ENCODE measurements around the gene SYNE3. TPM values are rescaled to one million over a fixed set of nuclear protein-coding genes. Genes with fewer than 3 reads are reported as not detected.
A peak's percentile ranks its signal among the peaks of the same experiment; 100 is the strongest.

The SYNE3 gene
- total RNA-seq, 2 experiments from 2014 or later = 38.0 to 38.8 TPM

GRCh38 chr14:95545515-95546168 is 29.2 kb upstream of the SYNE3 start:
- no peak for DNase-seq
- H3K4me3 Mint-ChIP-seq = no peak overlapping the region
- peaks cover 22% of the 10 kb centered on the region for H3K36me3 Mint-ChIP-seq
- H3K4me1 Mint-ChIP-seq = peaks cover 23% of the 10 kb centered on the region
- H3K27ac Mint-ChIP-seq = no peak overlapping the region
- no peaks in the 10 kb centered on the region for H3K9me3 Mint-ChIP-seq
- H3K27me3 Mint-ChIP-seq = no peaks in the 10 kb centered on the region

GRCh38 chr14:95544588-95544987 is 28.1 kb upstream of the SYNE3 start:
- Mint-ChIP-seq H3K4me1 (peaks cover 26% of the 10 kb centered on the region), H3K4me3 (no peak overlapping the region), H3K27me3 (no peaks in the 10 kb centered on the region), H3K9me3 (no peaks in the 10 kb centered on the region), H3K36me3 (peaks cover 17% of the 10 kb centered on the region), H3K27ac (no peak overlapping the region)
- DNase-seq = no peak

GRCh38 chr14:95543021-95543420 is 26.6 kb upstream of the SYNE3 start:
- no peak for DNase-seq
- Mint-ChIP-seq H3K4me1 (peaks cover 38% of the 10 kb centered on the region), H3K27ac (no peak overlapping the region), H3K4me3 (no peak overlapping the region), H3K36me3 (peaks cover 11% of the 10 kb centered on the region), H3K27me3 (no peaks in the 10 kb centered on the region), H3K9me3 (no peaks in the 10 kb centered on the region)

- H3K27me3 Mint-ChIP-seq = no peaks in the 10 kb centered on the region
- no peak overlapping the region for H3K27ac Mint-ChIP-seq
- no peak overlapping the region for H3K4me3 Mint-ChIP-seq
- peaks cover 44% of the 10 kb centered on the region for H3K4me1 Mint-ChIP-seq
- no peaks in the 10 kb centered on the region for H3K9me3 Mint-ChIP-seq
- DNase-seq = no peak
- peaks cover 11% of the 10 kb centered on the region for H3K36me3 Mint-ChIP-seq
Measured at GRCh38 chr14:95541932-95542930, 25.8 kb upstream of the SYNE3 start.

GRCh38 chr14:95541346-95541745 is 24.9 kb upstream of the SYNE3 start:
- Mint-ChIP-seq H3K4me3 (no peak overlapping the region), H3K36me3 (peaks cover 11% of the 10 kb centered on the region), H3K27me3 (no peaks in the 10 kb centered on the region), H3K4me1 (peaks cover 51% of the 10 kb centered on the region), H3K27ac (no peak overlapping the region), H3K9me3 (no peaks in the 10 kb centered on the region)
- DNase-seq = no peak

- Mint-ChIP-seq H3K4me3 (no peak overlapping the region), H3K9me3 (no peaks in the 10 kb centered on the region), H3K4me1 (peaks cover 51% of the 10 kb centered on the region), H3K27me3 (no peaks in the 10 kb centered on the region), H3K36me3 (peaks cover 14% of the 10 kb centered on the region), H3K27ac (no peak overlapping the region)
- no peak for DNase-seq
Measured at GRCh38 chr14:95540236-95540855, 23.9 kb upstream of the SYNE3 start.

- H3K27ac Mint-ChIP-seq = no peak overlapping the region
- no peak for DNase-seq
- no peak overlapping the region for H3K4me3 Mint-ChIP-seq
- peaks cover 51% of the 10 kb centered on the region for H3K4me1 Mint-ChIP-seq
- H3K9me3 Mint-ChIP-seq = no peaks in the 10 kb centered on the region
- H3K27me3 Mint-ChIP-seq = no peaks in the 10 kb centered on the region
- H3K36me3 Mint-ChIP-seq = peaks cover 6% of the 10 kb centered on the region
Measured at GRCh38 chr14:95538801-95539509, 22.5 kb upstream of the SYNE3 start.

GRCh38 chr14:95537298-95538089 is 21.0 kb upstream of the SYNE3 start:
- Mint-ChIP-seq H3K4me1 (peaks cover 53% of the 10 kb centered on the region), H3K4me3 (peak overlapping the region; percentile 98), H3K9me3 (no peaks in the 10 kb centered on the region), H3K27me3 (no peaks in the 10 kb centered on the region), H3K36me3 (peaks cover 21% of the 10 kb centered on the region), H3K27ac (no peak overlapping the region)
- no peak for DNase-seq

- peaks cover 27% of the 10 kb centered on the region for H3K36me3 Mint-ChIP-seq
Measured at GRCh38 chr14:95536671-95537070, 20.2 kb upstream of the SYNE3 start.

GRCh38 chr14:95536036-95536593 is 19.7 kb upstream of the SYNE3 start:
- Mint-ChIP-seq H3K4me3 (peak overlapping the region; percentile 98), H3K4me1 (peaks cover 58% of the 10 kb centered on the region), H3K9me3 (no peaks in the 10 kb centered on the region), H3K27me3 (no peaks in the 10 kb centered on the region), H3K27ac (peak overlapping the region; percentile 89), H3K36me3 (peaks cover 29% of the 10 kb centered on the region)
- DNase-seq = no peak

More at GRCh38 chr14:95536671-95537070, 20.2 kb upstream of the SYNE3 start:
- Mint-ChIP-seq H3K9me3 (no peaks in the 10 kb centered on the region), H3K27ac (no peak overlapping the region), H3K27me3 (no peaks in the 10 kb centered on the region), H3K4me1 (peaks cover 57% of the 10 kb centered on the region), H3K4me3 (peak overlapping the region; percentile 98)
- no peak for DNase-seq

- no peak for DNase-seq
- Mint-ChIP-seq H3K4me1 (peaks cover 60% of the 10 kb centered on the region), H3K4me3 (peak overlapping the region; percentile 98), H3K36me3 (peaks cover 33% of the 10 kb centered on the region), H3K27me3 (no peaks in the 10 kb centered on the region), H3K9me3 (no peaks in the 10 kb centered on the region), H3K27ac (peak overlapping the region; percentile 89)
Measured at GRCh38 chr14:95535226-95536021, 19.0 kb upstream of the SYNE3 start.

- H3K4me3 Mint-ChIP-seq = peak within 1 kb of the TSS; percentile 98
- H3K4me1 Mint-ChIP-seq = peaks cover 62% of the 10 kb centered on the region
- H3K27me3 Mint-ChIP-seq = no peaks in the 10 kb centered on the region
- H3K27ac Mint-ChIP-seq = peak within 1 kb of the TSS; percentile 97
- H3K36me3 Mint-ChIP-seq = peaks cover 36% of the 10 kb centered on the region
- H3K9me3 Mint-ChIP-seq = no peaks in the 10 kb centered on the region
- DNase-seq = peak; percentile 96
Measured at GRCh38 chr14:95534299-95535225, 18.1 kb upstream of the SYNE3 start, which contains the start of gene GLRX5. TSS of gene GLRX5 (plus strand) at chr14:95535050. CDS start at chr14:95535090, 40 bp downstream.
